Measurements from ENCODE around the gene CLINT1.
"Not testable (repeated sequence)": the region's sequence is repeated elsewhere in the genome, so short reads cannot be mapped to it uniquely, and the experiment has no call there.

CLINT1 gene

GRCh38 chr5:157858527-157859226 is at the start of gene CLINT1:
Gene CLINT1 (minus strand): TSS chr5:157859145. CDS start chr5:157858970, 175 bp downstream.
- DNase-seq, result peak; percentile 67

- DNase-seq, result no peak
Measured at GRCh38 chr5:157908459-157908858, 49.5 kb upstream of the CLINT1 start.

- DNase-seq, result no peak
Measured at GRCh38 chr5:157907479-157907878, 48.5 kb upstream of the CLINT1 start.

- no peak for DNase-seq
Measured at GRCh38 chr5:157903117-157903450, 44.1 kb upstream of the CLINT1 start.

- no peak for DNase-seq
Measured at GRCh38 chr5:157902449-157903116, 43.6 kb upstream of the CLINT1 start.

GRCh38 chr5:157900644-157901043 is 41.7 kb upstream of the CLINT1 start:
- DNase-seq, result no peak

- no peak for DNase-seq
Measured at GRCh38 chr5:157893611-157894010, 34.7 kb upstream of the CLINT1 start.

- no peak for DNase-seq
Measured at GRCh38 chr5:157892974-157893373, 34.0 kb upstream of the CLINT1 start.

GRCh38 chr5:157890836-157891597 is 32.1 kb upstream of the CLINT1 start:
- no peak for DNase-seq

GRCh38 chr5:157888814-157889532 is 30.0 kb upstream of the CLINT1 start:
- DNase-seq, result no peak

GRCh38 chr5:157886796-157887380 is 27.9 kb upstream of the CLINT1 start:
- DNase-seq, result no peak

GRCh38 chr5:157885051-157885450 is 26.1 kb upstream of the CLINT1 start:
- DNase-seq, result not testable (repeated sequence)

- not testable (repeated sequence) for DNase-seq
Measured at GRCh38 chr5:157881498-157881897, 22.6 kb upstream of the CLINT1 start.

- DNase-seq, result no peak
Measured at GRCh38 chr5:157877821-157878220, 18.9 kb upstream of the CLINT1 start.

- DNase-seq, result no peak
Measured at GRCh38 chr5:157874861-157875260, 15.9 kb upstream of the CLINT1 start.

GRCh38 chr5:157870837-157871834 is 12.2 kb upstream of the CLINT1 start:
- no peak for DNase-seq

- DNase-seq, result no peak
Measured at GRCh38 chr5:157867751-157868387, 8.9 kb upstream of the CLINT1 start.

- no peak for DNase-seq
Measured at GRCh38 chr5:157866536-157866935, 7.6 kb upstream of the CLINT1 start.

- DNase-seq, result no peak
Measured at GRCh38 chr5:157865781-157866180, 6.8 kb upstream of the CLINT1 start.

GRCh38 chr5:157864067-157864466 is 5.1 kb upstream of the CLINT1 start:
- no peak for DNase-seq

Data from NCI-H2171 (cell line).